ENCODE measurements around the gene TRAF5.

DNA sequence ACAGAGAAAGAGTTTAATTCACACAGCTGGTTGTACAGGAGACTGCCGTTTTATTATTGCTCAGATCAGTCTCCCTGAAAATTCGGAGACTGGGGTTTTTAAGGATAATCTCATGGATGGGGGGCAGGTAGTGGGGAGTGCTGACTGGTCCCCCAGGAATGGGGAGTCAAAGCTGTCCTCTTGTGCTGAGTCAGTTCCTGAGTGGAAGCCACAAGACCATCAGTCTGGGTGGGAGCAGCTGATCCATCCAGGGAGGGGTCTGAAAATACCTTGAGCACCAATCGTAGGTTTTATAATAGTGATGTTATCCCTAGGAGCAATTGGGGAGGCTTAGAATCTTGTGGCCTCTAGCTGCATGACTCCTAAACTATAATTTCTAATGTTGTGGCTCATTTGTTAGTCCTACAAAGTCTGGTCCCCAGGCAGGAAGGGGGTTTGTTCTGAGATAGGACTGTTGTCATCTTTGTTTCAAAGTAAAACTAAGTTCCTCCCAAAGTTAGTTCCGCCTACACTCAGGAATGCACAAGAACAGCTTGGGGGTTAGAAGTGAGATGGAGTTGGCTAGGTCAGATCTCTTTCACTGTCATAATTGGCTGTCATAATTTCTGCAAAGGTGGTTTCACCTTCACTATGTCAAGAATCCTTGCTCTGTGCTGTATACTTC, 50.3 kb downstream of the TRAF5 start:
- TF ChIP-seq, protein P1, sequence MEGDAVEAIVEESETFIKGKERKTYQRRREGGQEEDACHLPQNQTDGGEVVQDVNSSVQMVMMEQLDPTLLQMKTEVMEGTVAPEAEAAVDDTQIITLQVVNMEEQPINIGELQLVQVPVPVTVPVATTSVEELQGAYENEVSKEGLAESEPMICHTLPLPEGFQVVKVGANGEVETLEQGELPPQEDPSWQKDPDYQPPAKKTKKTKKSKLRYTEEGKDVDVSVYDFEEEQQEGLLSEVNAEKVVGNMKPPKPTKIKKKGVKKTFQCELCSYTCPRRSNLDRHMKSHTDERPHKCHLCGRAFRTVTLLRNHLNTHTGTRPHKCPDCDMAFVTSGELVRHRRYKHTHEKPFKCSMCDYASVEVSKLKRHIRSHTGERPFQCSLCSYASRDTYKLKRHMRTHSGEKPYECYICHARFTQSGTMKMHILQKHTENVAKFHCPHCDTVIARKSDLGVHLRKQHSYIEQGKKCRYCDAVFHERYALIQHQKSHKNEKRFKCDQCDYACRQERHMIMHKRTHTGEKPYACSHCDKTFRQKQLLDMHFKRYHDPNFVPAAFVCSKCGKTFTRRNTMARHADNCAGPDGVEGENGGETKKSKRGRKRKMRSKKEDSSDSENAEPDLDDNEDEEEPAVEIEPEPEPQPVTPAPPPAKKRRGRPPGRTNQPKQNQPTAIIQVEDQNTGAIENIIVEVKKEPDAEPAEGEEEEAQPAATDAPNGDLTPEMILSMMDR (conservative IDR thresholded peaks at IDR 0.05) = no peak
- no peak for TF ChIP-seq EZH2 (IDR thresholded peaks at IDR 0.05; ENCODE audit: low read depth)
